T-helper 2 cell treated with Interferon-gamma antibody and Interleukin-4, amounts not matched to agents 5 μg/mL and 100 μg/mL, for 36 hours (primary cell): ENCODE results near the gene FCAMR.
A peak's percentile ranks its signal among the peaks of the same experiment; 100 is the strongest.

Experiments
- DNase-seq: peaks from one replicate; pipeline ENCODE4 v3.0.0; 2021; ENCODE audit warnings: low spot score
- H3K27ac Mint-ChIP-seq: one replicate; pipeline ENCODE4 v1.8.0; 2021; ENCODE audit warnings: mild to moderate bottlenecking, mixed read lengths
- H3K27me3 Mint-ChIP-seq: one replicate; pipeline ENCODE4 v1.8.0; 2021; ENCODE audit warnings: low read depth, mixed read lengths
- H3K36me3 Mint-ChIP-seq: one replicate; pipeline ENCODE4 v1.8.0; 2021; ENCODE audit warnings: low read depth, mixed read lengths
- H3K4me1 Mint-ChIP-seq: one replicate; pipeline ENCODE4 v1.8.0; 2021; ENCODE audit warnings: low read depth, mixed read lengths
- H3K4me3 Mint-ChIP-seq: one replicate; pipeline ENCODE4 v1.8.0; 2022; ENCODE audit warnings: mild to moderate bottlenecking, moderate library complexity, mixed read lengths
- H3K9me3 Mint-ChIP-seq: one replicate; pipeline ENCODE4 v1.8.0; 2021; ENCODE audit warnings: mixed read lengths

The FCAMR gene

GRCh38 chr1:206911064-206911663 lies 59.1 kb downstream of the FCAMR start:
- Mint-ChIP-seq H3K36me3 (peaks cover 60% of the 10 kb centered on the region), H3K4me3 (no peak overlapping the region), H3K4me1 (peaks cover 43% of the 10 kb centered on the region), H3K9me3 (no peaks in the 10 kb centered on the region), H3K27me3 (peaks cover 16% of the 10 kb centered on the region), H3K27ac (no peak overlapping the region)
- DNase-seq = no peak

- Mint-ChIP-seq H3K36me3 (peaks cover 62% of the 10 kb centered on the region), H3K4me3 (peak overlapping the region; percentile 25), H3K4me1 (peaks cover 45% of the 10 kb centered on the region), H3K27me3 (peaks cover 16% of the 10 kb centered on the region), H3K27ac (no peak overlapping the region), H3K9me3 (no peaks in the 10 kb centered on the region)
- no peak for DNase-seq
Observed at GRCh38 chr1:206909883-206910318, 60.4 kb downstream of the FCAMR start.

- H3K4me1 Mint-ChIP-seq = peaks cover 44% of the 10 kb centered on the region
- H3K9me3 Mint-ChIP-seq = no peaks in the 10 kb centered on the region
- H3K36me3 Mint-ChIP-seq = peaks cover 65% of the 10 kb centered on the region
- no peak overlapping the region for H3K27ac Mint-ChIP-seq
- DNase-seq = no peak
- H3K4me3 Mint-ChIP-seq = peak overlapping the region; percentile 49
- peaks cover 16% of the 10 kb centered on the region for H3K27me3 Mint-ChIP-seq
Observed at GRCh38 chr1:206909161-206909882, 60.9 kb downstream of the FCAMR start.

GRCh38 chr1:206908038-206908437 lies 62.2 kb downstream of the FCAMR start:
- Mint-ChIP-seq H3K27me3 (peaks cover 16% of the 10 kb centered on the region), H3K4me1 (peaks cover 44% of the 10 kb centered on the region), H3K27ac (no peak overlapping the region), H3K4me3 (peak overlapping the region; percentile 42), H3K9me3 (no peaks in the 10 kb centered on the region), H3K36me3 (peaks cover 71% of the 10 kb centered on the region)
- no peak for DNase-seq
